GM13976 (cell line): ENCODE data around the gene METTL26.

Source experiments
- DNase-seq: peaks from one replicate; pipeline ENCODE4 v3.0.0; 2012; ENCODE audit warnings: low spot score
- in situ Hi-C: fragments of 300-500 bp; cut with MboI; formaldehyde crosslinking; loops from one replicate; pipeline ENCODE4 v1.12.0; 2022; ENCODE audit warnings: low sequenced_read_pairs, mixed read lengths, inconsistent platforms; ENCODE audit not compliant: unreplicated experiment
- TF ChIP-seq, protein P1 (sequence below): IDR thresholded peaks from 2 replicates; pipeline ENCODE4 v1.5.1; 2012; ENCODE audit warnings: borderline replicate concordance, mild to moderate bottlenecking; ENCODE audit not compliant: insufficient read depth; ENCODE audit errors: extremely low read depth, missing control alignments, control extremely low read depth

METTL26 gene

DNA sequence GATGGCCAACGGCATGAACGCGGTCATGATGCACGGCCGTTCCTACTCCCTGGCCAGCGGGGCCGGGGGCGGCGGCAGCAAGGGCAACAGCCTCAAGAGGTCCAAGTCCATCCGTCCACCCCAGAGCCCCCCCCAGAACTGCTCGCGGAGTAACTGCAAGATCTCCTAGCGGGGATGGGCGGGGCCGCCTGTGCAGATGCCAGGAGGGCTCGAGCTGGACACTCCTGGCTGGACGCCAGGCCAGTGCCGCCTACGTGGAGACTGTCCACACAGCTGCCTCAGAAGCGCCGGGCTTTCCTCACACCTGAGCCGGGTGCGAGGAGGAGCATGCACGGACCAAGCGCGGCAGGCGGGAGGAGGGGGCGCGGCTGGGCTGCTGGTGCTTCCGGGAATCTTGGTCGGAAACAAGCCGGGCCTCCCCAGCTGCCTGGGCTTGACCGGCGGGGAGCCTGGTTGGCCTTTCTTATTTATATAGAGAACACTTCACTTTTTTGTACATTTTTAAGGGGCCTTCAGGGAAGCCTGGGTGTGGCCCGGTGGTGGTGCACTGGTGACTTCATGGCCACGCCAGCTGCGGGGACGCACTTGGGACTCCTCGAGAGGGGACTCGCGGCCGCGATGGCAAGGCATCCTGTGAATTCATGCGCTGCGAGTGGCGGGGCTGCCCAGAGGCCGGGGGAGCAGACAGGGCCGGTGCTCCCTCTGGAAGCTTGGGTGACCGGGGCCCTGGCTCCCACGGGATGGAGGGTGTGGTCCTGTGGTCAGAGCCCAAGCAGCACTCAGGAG, 8.5 kb downstream of the METTL26 start:
- no peak for DNase-seq
- in situ Hi-C loops = no loop called here
- TF ChIP-seq, protein P1, sequence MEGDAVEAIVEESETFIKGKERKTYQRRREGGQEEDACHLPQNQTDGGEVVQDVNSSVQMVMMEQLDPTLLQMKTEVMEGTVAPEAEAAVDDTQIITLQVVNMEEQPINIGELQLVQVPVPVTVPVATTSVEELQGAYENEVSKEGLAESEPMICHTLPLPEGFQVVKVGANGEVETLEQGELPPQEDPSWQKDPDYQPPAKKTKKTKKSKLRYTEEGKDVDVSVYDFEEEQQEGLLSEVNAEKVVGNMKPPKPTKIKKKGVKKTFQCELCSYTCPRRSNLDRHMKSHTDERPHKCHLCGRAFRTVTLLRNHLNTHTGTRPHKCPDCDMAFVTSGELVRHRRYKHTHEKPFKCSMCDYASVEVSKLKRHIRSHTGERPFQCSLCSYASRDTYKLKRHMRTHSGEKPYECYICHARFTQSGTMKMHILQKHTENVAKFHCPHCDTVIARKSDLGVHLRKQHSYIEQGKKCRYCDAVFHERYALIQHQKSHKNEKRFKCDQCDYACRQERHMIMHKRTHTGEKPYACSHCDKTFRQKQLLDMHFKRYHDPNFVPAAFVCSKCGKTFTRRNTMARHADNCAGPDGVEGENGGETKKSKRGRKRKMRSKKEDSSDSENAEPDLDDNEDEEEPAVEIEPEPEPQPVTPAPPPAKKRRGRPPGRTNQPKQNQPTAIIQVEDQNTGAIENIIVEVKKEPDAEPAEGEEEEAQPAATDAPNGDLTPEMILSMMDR = no peak

DNA sequence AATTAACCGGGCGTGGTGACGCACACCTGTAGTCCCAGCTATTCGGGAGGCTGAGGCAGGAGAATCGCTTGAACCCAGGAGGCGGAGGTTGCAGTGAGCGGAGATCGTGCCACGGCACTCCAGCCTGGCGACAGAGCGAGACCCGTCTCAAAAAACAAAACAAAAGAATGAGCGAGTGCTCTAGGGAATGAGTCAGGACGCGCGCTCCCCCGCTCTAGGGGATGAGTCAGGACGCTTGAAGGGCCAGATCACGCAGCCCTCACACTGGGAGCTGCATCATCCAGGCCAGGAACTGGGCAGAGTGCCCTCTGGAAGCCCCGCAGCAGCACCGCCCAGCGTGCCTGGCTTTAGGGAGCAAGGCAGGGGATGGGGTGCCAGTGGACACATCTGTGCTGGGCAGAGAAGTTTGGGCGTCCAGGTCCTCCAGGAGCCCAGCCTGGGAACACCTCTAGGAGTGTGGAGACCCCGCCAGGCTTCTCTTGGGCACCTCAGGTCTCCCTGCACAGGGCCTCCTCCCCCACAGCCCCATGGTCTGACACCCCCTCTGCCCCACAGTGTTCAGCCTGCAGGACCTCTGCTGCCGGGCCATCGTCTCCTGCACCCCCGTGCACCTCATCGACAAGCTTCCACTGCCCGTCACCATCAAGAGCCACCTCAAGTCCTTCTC, 9.2 kb downstream of the METTL26 start:
- no peak for DNase-seq
- in situ Hi-C loops = no loop called here
- TF ChIP-seq, protein P1 = no peak

DNA sequence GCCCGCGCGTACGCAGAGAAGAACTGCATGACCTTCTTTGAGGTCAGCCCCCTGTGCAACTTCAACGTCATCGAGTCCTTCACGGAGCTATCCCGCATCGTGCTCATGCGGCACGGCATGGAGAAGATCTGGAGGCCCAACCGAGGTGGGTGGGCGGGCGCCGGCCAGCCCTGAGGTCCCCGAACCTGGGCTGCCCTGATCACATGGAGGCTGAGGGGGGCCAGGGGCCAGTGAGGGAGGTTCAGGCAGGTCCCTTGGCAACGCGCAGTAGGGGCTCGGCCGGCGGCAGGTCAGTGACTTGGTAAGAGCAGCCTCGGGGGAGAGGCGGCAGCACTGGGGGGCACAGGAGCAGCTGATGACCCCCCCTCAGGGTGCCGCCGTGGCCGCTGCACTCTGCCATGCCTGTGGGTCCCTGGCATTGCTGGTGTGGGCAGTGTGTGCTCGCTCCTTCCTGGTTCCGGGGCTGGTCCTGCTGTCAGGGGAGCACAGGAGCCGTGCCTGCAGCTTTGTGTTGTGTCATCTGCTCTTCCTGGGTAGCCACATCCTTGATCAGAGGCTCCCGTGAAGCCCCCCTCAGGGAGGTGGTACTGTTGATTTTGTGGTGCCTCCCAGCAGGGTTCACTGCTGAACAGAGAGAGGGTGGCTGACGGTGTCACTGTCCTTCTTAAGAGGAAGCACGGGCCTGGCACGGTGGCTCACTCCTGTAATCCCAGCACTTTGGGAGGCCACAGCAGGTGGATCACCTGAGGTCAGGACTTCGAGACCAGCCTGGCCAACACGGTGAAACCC, 9.9 kb downstream of the METTL26 start:
- in situ Hi-C loops = no loop called here
- TF ChIP-seq, protein P1 = no peak
- no peak for DNase-seq

DNA sequence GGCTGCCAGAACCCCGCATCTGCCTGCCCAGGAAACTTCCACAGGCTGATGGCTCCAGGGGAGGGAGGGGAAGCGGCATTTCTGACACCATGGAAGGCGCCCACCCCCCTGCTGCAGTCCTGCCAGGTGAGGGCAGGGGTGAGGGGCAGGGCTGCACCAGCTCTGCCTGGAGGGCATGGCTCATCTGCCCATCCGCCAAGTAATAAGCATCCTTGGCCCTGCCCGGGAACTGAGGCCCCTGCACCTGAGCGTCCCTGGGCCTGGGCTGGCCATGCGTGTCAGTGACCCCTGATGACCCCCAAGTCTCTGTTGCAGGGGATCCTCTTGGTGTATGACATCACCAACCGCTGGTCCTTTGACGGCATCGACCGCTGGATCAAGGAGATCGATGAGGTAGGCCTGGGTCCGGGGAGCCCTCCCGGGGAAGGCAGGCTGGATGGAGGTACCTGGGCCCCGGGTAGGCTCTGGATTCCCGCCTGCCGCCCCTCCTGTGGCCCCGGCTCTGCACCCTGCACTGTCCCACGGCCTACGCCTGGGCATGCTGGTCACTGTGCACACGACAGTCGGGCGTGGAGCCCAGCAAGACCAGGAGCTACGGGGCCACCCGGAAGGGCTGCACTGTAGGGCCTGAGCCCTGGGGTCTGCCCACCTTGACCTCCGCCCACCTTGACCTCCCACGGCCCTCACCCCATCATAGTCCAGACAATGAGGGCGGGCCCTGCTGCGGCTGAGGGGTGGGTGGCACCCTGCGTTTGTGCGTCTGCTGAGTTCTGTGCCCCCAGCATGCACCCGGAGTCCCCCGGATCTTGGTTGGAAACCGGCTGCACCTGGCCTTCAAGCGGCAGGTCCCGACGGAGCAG, 10.8 kb downstream of the METTL26 start:
- DNase-seq = no peak
- TF ChIP-seq, protein P1 = no peak
- in situ Hi-C loops = no loop called here

DNA sequence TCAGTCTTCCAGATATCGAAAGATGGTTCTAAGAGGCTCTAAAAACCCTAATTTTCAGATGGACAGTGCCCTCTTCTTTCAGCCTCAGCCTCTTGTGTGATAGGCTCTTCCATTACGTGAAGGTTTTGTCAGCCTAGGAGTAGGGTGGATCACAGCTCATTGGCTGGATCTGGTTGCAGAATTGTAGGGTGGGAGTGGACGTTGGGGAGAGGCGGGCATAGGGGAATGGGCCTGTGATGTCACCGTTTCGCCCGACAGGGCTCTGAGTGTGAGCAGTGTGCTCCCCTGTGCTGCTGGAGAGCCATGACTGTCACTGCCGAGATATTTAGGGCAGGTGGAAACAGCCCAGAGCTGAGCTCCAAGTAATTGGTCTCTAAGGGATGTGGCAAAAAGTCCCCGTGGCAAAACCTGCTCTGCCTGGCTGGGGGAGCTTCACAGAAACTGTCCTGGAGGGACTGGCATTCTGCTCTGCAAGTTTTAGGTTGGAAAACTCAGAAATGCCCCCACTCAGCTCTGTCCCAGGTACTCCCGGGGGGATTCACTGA, 11.5 kb downstream of the METTL26 start:
- no peak for DNase-seq

More for the DNA sequence above, 11.5 kb downstream of the METTL26 start:
- in situ Hi-C loops = no loop called here
- TF ChIP-seq, protein P1 = no peak
